RWPE2 (cell line): ENCODE measurements around the gene PCDHGB2.

ENCODE experiments used
- ATAC-seq: fragments of 200-7000 bp; cut with Tn5 transposase; 3 replicates; pipeline ENCODE4 v1.9.1; 2021; ENCODE audit warnings: low read depth
- DNase-seq: peaks from one replicate; pipeline ENCODE4 v3.0.0-alpha.2; 2020; ENCODE audit warnings: low spot score
- H3K27ac ChIP-seq: fragments of 450-650 bp; 2 replicates; pipeline ENCODE4 v1.5.1; 2017; ENCODE audit warnings: mild to moderate bottlenecking; ENCODE audit not compliant: poor library complexity, severe bottlenecking
- H3K27me3 ChIP-seq: fragments of 250-450 bp; sonication (Bioruptor Pico); 2 replicates; pipeline ENCODE4 v1.5.1; 2021; ENCODE audit warnings: mild to moderate bottlenecking, moderate library complexity; ENCODE audit not compliant: insufficient read depth, poor library complexity, severe bottlenecking
- H3K36me3 ChIP-seq: fragments of 250-450 bp; sonication (Bioruptor Pico); 2 replicates; pipeline ENCODE4 v1.5.1; 2020; ENCODE audit warnings: low read depth, mild to moderate bottlenecking, moderate library complexity
- H3K4me1 ChIP-seq: fragments of 250-450 bp; sonication (Bioruptor Pico); 2 replicates; pipeline ENCODE4 v1.5.1; 2021; ENCODE audit warnings: mild to moderate bottlenecking, moderate library complexity; ENCODE audit not compliant: insufficient read depth, poor library complexity, severe bottlenecking
- H3K4me3 ChIP-seq: fragments of 250-450 bp; sonication (Bioruptor Pico); 2 replicates; pipeline ENCODE4 v1.5.1; 2021; ENCODE audit warnings: mild to moderate bottlenecking, moderate library complexity; ENCODE audit not compliant: severe bottlenecking
- H3K9me3 ChIP-seq: fragments of 250-450 bp; sonication (Bioruptor Pico); 2 replicates; pipeline ENCODE4 v1.5.1; 2021; ENCODE audit warnings: mild to moderate bottlenecking, moderate library complexity; ENCODE audit not compliant: severe bottlenecking
- CTCF ChIP-seq: fragments of 450-650 bp; IDR thresholded peaks from one replicate; pipeline ENCODE4 v1.5.1; 2017; ENCODE audit warnings: mild to moderate bottlenecking, moderate library complexity; ENCODE audit not compliant: poor library complexity, severe bottlenecking

PCDHGB2 gene

GRCh38 chr5:141351591-141351990 lies 8.2 kb upstream of the PCDHGB2 start:
- ATAC-seq, result no peak
- Histone ChIP-seq H3K27ac (no peak overlapping the region), H3K36me3 (no peaks in the 10 kb centered on the region), H3K4me1 (no peaks in the 10 kb centered on the region), H3K27me3 (peaks cover 76% of the 10 kb centered on the region), H3K4me3 (no peak overlapping the region), H3K9me3 (no peaks in the 10 kb centered on the region)
- TF ChIP-seq CTCF, result no peak
- no peak for DNase-seq

- H3K27ac ChIP-seq, result no peak within 1 kb of the TSS
- ATAC-seq (no peak), DNase-seq (no peak)
- TF ChIP-seq CTCF, result peak; percentile 61
- no peaks in the 10 kb centered on the region for H3K9me3 ChIP-seq
- no peaks in the 10 kb centered on the region for H3K36me3 ChIP-seq
- peak within 1 kb of the TSS; percentile 14 for H3K4me3 ChIP-seq
- peaks cover 82% of the 10 kb centered on the region for H3K27me3 ChIP-seq
- peaks cover 3% of the 10 kb centered on the region for H3K4me1 ChIP-seq
Measured at GRCh38 chr5:141354900-141355469, 4.8 kb upstream of the PCDHGB2 start, which contains the start of gene PCDHGA4. TSS of gene PCDHGA4 (plus strand) at chr5:141355021. CDS start at chr5:141355108, 87 bp downstream.

GRCh38 chr5:141355641-141356040 lies 4.2 kb upstream of the PCDHGB2 start:
- DNase-seq (no peak), ATAC-seq (no peak)
- Histone ChIP-seq H3K4me3 (no peak overlapping the region), H3K27me3 (peaks cover 83% of the 10 kb centered on the region), H3K36me3 (no peaks in the 10 kb centered on the region), H3K9me3 (no peaks in the 10 kb centered on the region), H3K27ac (no peak overlapping the region), H3K4me1 (peaks cover 3% of the 10 kb centered on the region)
- TF ChIP-seq CTCF, result no peak

GRCh38 chr5:141356133-141356532 lies 3.7 kb upstream of the PCDHGB2 start:
- ATAC-seq (no peak), DNase-seq (no peak)
- no peaks in the 10 kb centered on the region for H3K9me3 ChIP-seq
- no peaks in the 10 kb centered on the region for H3K36me3 ChIP-seq
- no peak overlapping the region for H3K27ac ChIP-seq
- no peak for TF ChIP-seq CTCF
- H3K4me1 ChIP-seq, result peaks cover 3% of the 10 kb centered on the region
- H3K27me3 ChIP-seq, result peaks cover 84% of the 10 kb centered on the region
- H3K4me3 ChIP-seq, result no peak overlapping the region

GRCh38 chr5:141356950-141357349 lies 2.8 kb upstream of the PCDHGB2 start:
- Histone ChIP-seq H3K9me3 (no peaks in the 10 kb centered on the region), H3K36me3 (no peaks in the 10 kb centered on the region), H3K4me1 (peaks cover 3% of the 10 kb centered on the region), H3K4me3 (no peak overlapping the region), H3K27me3 (peaks cover 84% of the 10 kb centered on the region), H3K27ac (no peak overlapping the region)
- no peak for TF ChIP-seq CTCF
- DNase-seq (no peak), ATAC-seq (no peak)
